H1 (cell line): Measurements from ENCODE around the gene SUSD1. TPM values are rescaled to one million over a fixed set of nuclear protein-coding genes. Genes with fewer than 3 reads are reported as not detected.

Source experiments
- CTCF ChIA-PET: fragments of 300-600 bp; sonication (Branson Sonifier 250); formaldehyde crosslinking; loops from one replicate; lab custom pipeline; 2021; ENCODE audit not compliant: partially characterized antibody; lab: Charles Lee
- POLR2A ChIA-PET: fragments of 300-600 bp; sonication (Branson Sonifier 250); formaldehyde crosslinking; loops from one replicate; lab custom pipeline; 2021; ENCODE audit warnings: inconsistent platforms; ENCODE audit not compliant: partially characterized antibody; lab: Charles Lee
- DNase-seq, 2 experiments: peaks; one replicate each; pipeline versions ENCODE4 v3.0.0 to v3.0.0-alpha.2; 2010 to 2022; ENCODE audit warnings: low spot score in 2 of 2, low read depth in 1 of 2, mixed read lengths in 1 of 2
- FAIRE-seq: peaks from 2 replicates; lab custom pipeline; 2011; peaks lifted over from hg19 to GRCh38; lab: Jason Lieb, UNC
- H2AFZ ChIP-seq: 2 replicates; pipeline ENCODE4 v1.8.1; 2012; ENCODE audit warnings: low read length, inconsistent platforms
- H2AK5ac ChIP-seq: 2 replicates; pipeline ENCODE4 v1.6.1; 2013; ENCODE audit warnings: low read depth, low read length
- H2BK120ac ChIP-seq: replicated peaks from 2 replicates; pipeline ENCODE3; 2013; ENCODE audit warnings: low read depth, low read length, inconsistent platforms
- H2BK12ac ChIP-seq: 2 replicates; pipeline ENCODE4 v1.6.1; 2013; ENCODE audit warnings: low read depth, low read length
- H2BK15ac ChIP-seq: 2 replicates; pipeline ENCODE4 v1.6.1; 2013; ENCODE audit warnings: low read length
- H2BK20ac ChIP-seq: 2 replicates; pipeline ENCODE4 v1.6.1; 2013; ENCODE audit warnings: low read length
- H2BK5ac ChIP-seq: 2 replicates; pipeline ENCODE4 v1.6.1; 2013; ENCODE audit warnings: low read depth, low read length
- H3K14ac ChIP-seq: 2 replicates; pipeline ENCODE4 v1.6.1; 2013; ENCODE audit warnings: inconsistent platforms; ENCODE audit not compliant: insufficient read length
- H3K18ac ChIP-seq: 2 replicates; pipeline ENCODE4 v1.6.1; 2013; ENCODE audit warnings: low read length; ENCODE audit errors: extremely low read depth
- H3K23ac ChIP-seq: 2 replicates; pipeline ENCODE4 v1.6.1; 2013; ENCODE audit warnings: inconsistent platforms; ENCODE audit not compliant: insufficient read length
- H3K23me2 ChIP-seq: 2 replicates; pipeline ENCODE4 v1.6.1; 2013; ENCODE audit warnings: low read depth, low read length
- H3K27ac ChIP-seq: 2 replicates; pipeline ENCODE4 v1.6.1; 2011; ENCODE audit warnings: low read depth, low read length, inconsistent platforms
- H3K27me3 ChIP-seq, 4 experiments: replicated peaks in 1 of 4; 1 replicate in 1 of 4; 2 replicates in 3 of 4; pipeline versions ENCODE4 v1.6.1 to v1.8.1; 2011 to 2013; ENCODE audit warnings: low read length in 3 of 4, mild to moderate bottlenecking in 3 of 4, inconsistent platforms in 2 of 4, mixed read lengths in 2 of 4, moderate library complexity in 1 of 4; ENCODE audit not compliant: control insufficient read depth in 3 of 4, insufficient read depth in 3 of 4; ENCODE audit errors: extremely low read depth in 1 of 4
- H3K36me3 ChIP-seq, 4 experiments: 2 replicates each; pipeline versions ENCODE4 v1.6.1 to v1.8.1; 2011 to 2013; ENCODE audit warnings: mild to moderate bottlenecking in 4 of 4, low read length in 3 of 4, moderate library complexity in 2 of 4, control low read depth in 1 of 4, inconsistent platforms in 1 of 4; ENCODE audit not compliant: insufficient read depth in 4 of 4, control insufficient read depth in 2 of 4
- H3K4ac ChIP-seq: replicated peaks from 2 replicates; pipeline ENCODE3; 2013; ENCODE audit warnings: low read length, low read depth, mixed read lengths, inconsistent platforms; ENCODE audit not compliant: insufficient read length
- H3K4me1 ChIP-seq, 4 experiments: replicated peaks in 1 of 4; 1 replicate in 1 of 4; 2 replicates in 3 of 4; pipeline versions ENCODE4 v1.6.1 to v1.8.1; 2011 to 2013; ENCODE audit warnings: low read length in 3 of 4, inconsistent platforms in 2 of 4, mixed read lengths in 1 of 4; ENCODE audit not compliant: insufficient read depth in 4 of 4, control insufficient read depth in 3 of 4
- H3K4me2 ChIP-seq, 2 experiments: 2 replicates each; pipeline versions ENCODE4 v1.6.1 to v1.8.1; 2011 to 2013; ENCODE audit warnings: low read depth in 2 of 2, low read length in 2 of 2, control low read depth in 1 of 2, inconsistent platforms in 1 of 2, mild to moderate bottlenecking in 1 of 2; ENCODE audit not compliant: insufficient read depth in 1 of 2
- H3K4me3 ChIP-seq, 4 experiments: fragments of 200-600, 300-600 bp in 1 of 4; sonication (generic), shearing (Covaris generic), sonication (Bioruptor Twin) in 1 of 4; 2 replicates each; pipeline versions ENCODE4 v1.5.1 to v1.8.1; 2011 to 2016; ENCODE audit warnings: low read length in 4 of 4, low read depth in 3 of 4, control low read depth in 2 of 4, inconsistent platforms in 2 of 4, mild to moderate bottlenecking in 2 of 4, mixed read lengths in 1 of 4, moderate library complexity in 1 of 4; ENCODE audit not compliant: insufficient read depth in 2 of 4; ENCODE audit errors: extremely low read depth in 1 of 4
- H3K56ac ChIP-seq: replicated peaks from 2 replicates; pipeline ENCODE3; 2013; ENCODE audit warnings: low read depth, mild to moderate bottlenecking, mixed read lengths, low read length, inconsistent platforms; ENCODE audit not compliant: insufficient read length
- H3K79me1 ChIP-seq: 2 replicates; pipeline ENCODE4 v1.6.1; 2013; ENCODE audit warnings: low read depth, low read length, control low read depth
- H3K79me2 ChIP-seq, 2 experiments: 2 replicates each; pipeline versions ENCODE4 v1.6.1 to v1.8.1; 2012 to 2013; ENCODE audit warnings: low read length in 2 of 2, mild to moderate bottlenecking in 2 of 2, inconsistent platforms in 1 of 2; ENCODE audit not compliant: insufficient read depth in 2 of 2, control insufficient read depth in 1 of 2
- H3K9ac ChIP-seq, 4 experiments: replicated peaks in 1 of 4; 1 replicate in 1 of 4; 2 replicates in 3 of 4; pipeline versions ENCODE4 v1.6.1 to v1.8.1; 2011 to 2013; ENCODE audit warnings: low read depth in 3 of 4, low read length in 3 of 4, control low read depth in 2 of 4, mild to moderate bottlenecking in 2 of 4, moderate library complexity in 2 of 4, inconsistent platforms in 1 of 4; ENCODE audit errors: extremely low read depth in 1 of 4
- H3K9me3 ChIP-seq, 2 experiments: 2 replicates each; pipeline versions ENCODE4 v1.6.1 to v1.8.1; 2012 to 2013; ENCODE audit warnings: mild to moderate bottlenecking in 2 of 2, moderate library complexity in 2 of 2, control low read depth in 1 of 2, inconsistent platforms in 1 of 2, low read depth in 1 of 2, low read length in 1 of 2, mixed read lengths in 1 of 2; ENCODE audit not compliant: insufficient read depth in 2 of 2
- H4K20me1 ChIP-seq, 2 experiments: replicated peaks in 1 of 2; 2 replicates each; pipeline versions ENCODE3 to v1.8.1; 2011 to 2013; ENCODE audit warnings: inconsistent platforms in 2 of 2, low read length in 2 of 2, mild to moderate bottlenecking in 1 of 2; ENCODE audit not compliant: insufficient read depth in 2 of 2, control insufficient read depth in 1 of 2
- H4K5ac ChIP-seq: 2 replicates; pipeline ENCODE4 v1.6.1; 2013; ENCODE audit warnings: low read length, low read depth, mixed read lengths, inconsistent platforms; ENCODE audit not compliant: insufficient read length
- H4K8ac ChIP-seq: 2 replicates; pipeline ENCODE4 v1.8.0; 2013; ENCODE audit warnings: mild to moderate bottlenecking, moderate library complexity, low read length, inconsistent platforms; ENCODE audit not compliant: insufficient read depth; ENCODE audit errors: extremely low read depth
- H4K91ac ChIP-seq: replicated peaks from 2 replicates; pipeline ENCODE3; 2013; ENCODE audit warnings: low read length, mixed read lengths, inconsistent platforms; ENCODE audit not compliant: insufficient read length
- BCL11A ChIP-seq, 2 experiments: IDR thresholded peaks; one replicate each; pipeline ENCODE4 v1.6.1; 2011; ENCODE audit warnings: low read depth in 2 of 2, low read length in 2 of 2, mild to moderate bottlenecking in 2 of 2
- JUND ChIP-seq: IDR thresholded peaks from 2 replicates; pipeline ENCODE4 v1.6.1; 2011; ENCODE audit warnings: mild to moderate bottlenecking, improper control_type of control experiment, low read length
- KDM4A ChIP-seq: IDR thresholded peaks from one replicate; pipeline ENCODE4 v1.7.1; 2012; ENCODE audit warnings: low read depth, mild to moderate bottlenecking, moderate library complexity, low read length, inconsistent platforms; ENCODE audit not compliant: severe bottlenecking
- SP2 ChIP-seq: IDR thresholded peaks from 2 replicates; pipeline ENCODE4 v1.6.1; 2012; ENCODE audit warnings: mild to moderate bottlenecking, low read length, inconsistent platforms
- ZNF274 ChIP-seq: IDR thresholded peaks from 2 replicates; pipeline ENCODE4 v1.7.0; 2012; ENCODE audit warnings: low read length, borderline replicate concordance; ENCODE audit errors: extremely low read depth
- WGBS, 2 experiments: shearing (Covaris generic) in 1 of 2; methylation state at CpG; one replicate each; pipeline versions ENCODE4 v1.1.6 to v1.1.7; 2013 to 2015; ENCODE audit warnings: low lambda C conversion rate in 2 of 2, mixed read lengths in 2 of 2, inconsistent platforms in 1 of 2, low coverage in 1 of 2, missing lambda C conversion rate in 1 of 2; ENCODE audit not compliant: insufficient replicate concordance in 2 of 2, insufficient coverage in 1 of 2, insufficient read length in 1 of 2; ENCODE audit errors: extremely low coverage in 1 of 2, missing lambda C conversion rate in 1 of 2; 5-methylcytosine and 5-hydroxymethylcytosine counted together
- polyA plus RNA-seq, 7 experiments: library from polyadenylated mRNA; depleted of rRNA in 3 of 7; stranded (reverse) in 5 of 7; unstranded in 2 of 7; fragments of >200 nt in 5 of 7; fragments of 200-250 nt in 2 of 7; gene quantifications; 1 replicate in 5 of 7; 2 replicates in 1 of 7; 4 replicates in 1 of 7; pipeline versions ENCODE4 v1.2.1 to v1.2.3, GENCODE V29; 2011 to 2013; ENCODE audit warnings: missing spikeins in 2 of 7, mixed read lengths in 2 of 7
- total RNA-seq: library from RNA; stranded (reverse); fragmentation: NEBNext Ultra II Directional; extraction: Animal tissue kit (Norgen Biotek cat#: 25700); gene quantifications from 2 replicates; pipeline ENCODE4 v1.2.1, GENCODE V29; 2021

SUSD1 gene
- total and polyA plus RNA-seq, 2 of the 8 experiments (the other 6 are each of a cell fraction or from before 2014, with no cell fraction given), result 2.8 to 7.2 TPM

DNA sequence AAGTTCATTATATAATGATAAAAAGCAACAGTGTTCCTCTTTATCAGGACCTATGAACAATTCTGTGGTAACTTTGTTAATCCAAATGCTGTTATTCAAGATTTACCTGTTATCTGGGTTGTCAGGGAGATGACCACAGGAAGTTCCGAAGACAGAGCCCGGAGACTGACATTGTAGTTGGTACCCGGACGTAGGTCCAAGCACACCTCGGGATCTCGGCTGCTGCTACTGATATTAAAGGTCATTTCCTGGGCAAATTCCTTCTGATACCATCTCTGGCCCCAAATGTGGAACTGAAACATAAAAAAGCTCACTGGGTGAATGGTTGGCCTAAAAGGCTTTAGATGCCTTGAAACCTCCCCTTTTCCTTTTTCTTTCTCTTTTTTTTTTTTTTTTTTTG, 96.7 kb downstream of the SUSD1 start:
- 97% methylated on average over 6 of the region's 6 CpGs; no CpG with 5 or more reads in 1 of the 2 experiments for WGBS, 2 experiments
- Histone ChIP-seq H3K4me2 (no peak overlapping the region), H2BK120ac (no peak overlapping the region), H3K27me3 (no peaks in the 10 kb centered on the region), H3K4me1 (0 out of 7 replicates have a peak, but pooled peaks cover 0 to 2% (median 0%) of the 10 kb centered on the region in 4 experiments), H4K8ac (no peak overlapping the region), H3K23me2 (no peaks in the 10 kb centered on the region), H2AFZ (no peak overlapping the region), H4K5ac (no peak overlapping the region), H3K14ac (no peak overlapping the region), H3K4ac (no peak overlapping the region), H3K27ac (no peak overlapping the region), H4K20me1 (no peaks in the 10 kb centered on the region), H3K4me3 (no peak overlapping the region), H4K91ac (no peak overlapping the region), H3K36me3 (no peaks in the 10 kb centered on the region), H2BK20ac (no peak overlapping the region), H3K23ac (no peak overlapping the region), H3K79me1 (no peaks in the 10 kb centered on the region), H2AK5ac (no peak overlapping the region), H3K9me3 (0 out of 4 replicates have a peak, but pooled peaks cover 0 to 3% of the 10 kb centered on the region in 2 experiments), H2BK15ac (no peak overlapping the region), H3K9ac (no peak overlapping the region), H2BK12ac (no peak overlapping the region), H3K56ac (no peak overlapping the region), H3K18ac (no peak overlapping the region), H3K79me2 (no peaks in the 10 kb centered on the region), H2BK5ac (no peak overlapping the region)
- TF ChIP-seq KDM4A (no peak), SP2 (no peak), JUND (no peak), BCL11A (IDR thresholded peaks at IDR 0.05; ENCODE audit: low read depth in 2 of 2, low read length in 2 of 2) (no peak), ZNF274 (no peak)
- POLR2A ChIA-PET, result no interaction called here
- FAIRE-seq (no peak), DNase-seq (no peak)
- CTCF ChIA-PET, result interaction anchor here (1.1 to 8.8 kb wide), 6 partner anchors 8 to 319 kb away, joined by 3 to 118 read pairs (median 4); no protein-coding TSS in a partner anchor
